ENCODE results near the gene MYBPC3.
"Not testable (repeated sequence)": the region's sequence is repeated elsewhere in the genome, so short reads cannot be mapped to it uniquely, and the experiment has no call there.

Gene MYBPC3

DNA sequence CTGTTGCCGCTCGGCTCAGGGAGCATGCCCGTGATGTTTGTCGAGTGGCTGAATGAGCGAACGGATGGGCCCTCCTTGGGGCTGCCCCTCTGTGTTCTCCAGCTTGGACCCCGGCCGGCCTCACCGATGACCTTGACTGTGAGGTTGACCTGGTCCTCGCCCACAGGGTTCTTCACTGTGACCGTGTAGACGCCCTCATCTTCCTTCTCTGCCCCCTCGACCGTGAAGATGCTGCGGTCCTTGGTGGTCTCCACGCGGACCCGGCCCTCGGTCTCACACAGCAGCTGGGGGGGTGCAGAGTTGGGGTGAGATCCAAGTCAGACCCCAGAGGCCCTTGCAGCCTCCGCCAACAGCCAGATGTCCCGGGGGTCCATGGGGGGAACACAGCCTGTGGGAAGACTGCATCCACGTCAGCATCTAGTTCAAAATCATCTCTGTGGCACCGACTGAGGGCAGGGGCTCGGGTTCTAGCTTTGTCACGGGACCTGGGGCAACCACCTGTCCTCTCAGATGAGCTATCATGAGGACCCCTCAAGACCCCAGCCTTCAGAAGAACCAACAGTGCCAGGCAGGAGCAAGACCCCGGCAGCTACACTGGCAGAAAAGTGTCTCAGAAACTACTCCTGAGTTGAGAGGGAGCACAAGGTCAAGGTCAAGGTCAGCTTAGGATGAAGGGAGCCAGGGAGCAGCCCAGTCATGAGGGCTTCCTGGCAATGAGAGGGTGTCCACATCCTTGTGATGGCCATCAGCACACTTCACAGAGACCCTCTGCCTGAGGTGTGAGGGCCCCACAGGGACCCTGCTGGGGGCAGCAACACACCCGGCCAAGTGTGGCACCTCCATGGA lies 13.9 kb downstream of the MYBPC3 start:
- DNase-seq (ENCODE audit: low spot score), result no peak

DNA sequence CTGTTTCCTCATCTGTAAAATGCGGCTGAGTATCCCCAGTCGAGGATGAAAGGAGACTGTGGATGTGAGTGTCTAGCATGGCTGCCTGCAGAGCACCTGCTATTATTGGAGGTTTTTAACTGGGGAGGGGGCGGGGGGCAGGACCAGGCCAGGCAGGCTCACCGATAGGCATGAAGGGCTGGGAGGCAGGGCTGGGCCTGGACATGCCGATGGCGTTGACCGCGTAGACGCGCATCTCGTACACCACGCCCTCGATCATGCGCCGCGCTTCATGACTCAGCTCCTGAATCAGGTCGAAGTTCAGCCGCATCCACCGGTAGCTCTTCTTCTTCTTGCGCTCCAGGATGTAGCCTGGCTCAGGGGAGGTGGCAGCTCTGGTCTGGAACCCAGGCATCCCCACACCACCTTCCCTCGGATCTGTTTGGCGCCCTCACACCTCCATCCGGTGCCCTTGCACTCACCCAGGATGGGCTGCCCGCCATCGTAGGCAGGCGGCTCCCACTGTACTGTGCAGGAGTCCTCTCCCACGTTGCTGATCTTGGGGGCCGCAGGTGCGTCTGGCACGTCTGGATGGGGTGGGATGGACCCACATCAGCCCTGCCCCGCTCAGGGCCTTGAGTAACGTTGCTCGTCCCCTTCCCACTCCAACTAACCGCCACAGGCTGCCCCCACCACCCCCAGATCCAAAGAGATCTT lies 15.1 kb downstream of the MYBPC3 start:
- DNase-seq (ENCODE audit: low spot score), result no peak

DNA sequence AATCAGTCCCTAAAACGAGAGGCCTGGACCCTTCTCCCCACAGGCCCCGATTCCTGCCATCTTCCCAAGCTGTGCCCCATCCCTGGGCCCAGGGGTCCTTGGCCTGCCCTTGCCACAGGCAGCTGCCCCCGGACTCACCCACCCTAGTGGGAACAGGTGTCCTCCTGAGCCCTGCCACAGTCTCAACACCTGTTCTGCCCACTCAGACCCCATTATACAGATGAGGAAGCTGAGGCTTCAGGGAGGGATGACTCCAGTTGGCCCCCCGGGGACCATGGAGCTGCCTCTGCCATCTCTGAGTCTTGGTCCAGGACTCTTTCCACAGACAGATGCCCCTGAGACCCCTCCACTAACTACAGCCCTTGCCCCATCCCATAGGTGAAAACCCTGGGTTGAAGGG lies 15.9 kb downstream of the MYBPC3 start:
- DNase-seq (ENCODE audit: low spot score), result no peak

DNA sequence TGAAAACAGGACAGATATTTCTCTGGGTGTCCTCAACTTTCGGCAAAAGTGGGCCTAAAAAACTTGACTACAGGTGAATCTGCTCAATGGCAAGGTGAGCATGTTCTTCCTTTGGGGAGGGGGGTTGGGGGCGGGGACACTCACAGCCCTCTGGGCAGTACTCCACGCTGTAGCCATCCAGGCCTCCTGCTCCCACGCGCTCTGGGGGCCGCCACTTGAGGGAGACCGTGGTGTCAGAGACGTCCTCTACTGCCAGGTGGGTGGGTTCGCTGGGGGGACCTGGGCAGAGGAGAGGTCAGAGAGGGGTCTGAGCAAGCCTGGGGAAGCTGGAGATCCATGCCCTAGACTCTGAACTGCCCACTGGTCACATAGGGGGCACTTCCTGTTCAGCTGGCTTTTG lies 16.8 kb downstream of the MYBPC3 start:
- DNase-seq (ENCODE audit: low spot score), result no peak

DNA sequence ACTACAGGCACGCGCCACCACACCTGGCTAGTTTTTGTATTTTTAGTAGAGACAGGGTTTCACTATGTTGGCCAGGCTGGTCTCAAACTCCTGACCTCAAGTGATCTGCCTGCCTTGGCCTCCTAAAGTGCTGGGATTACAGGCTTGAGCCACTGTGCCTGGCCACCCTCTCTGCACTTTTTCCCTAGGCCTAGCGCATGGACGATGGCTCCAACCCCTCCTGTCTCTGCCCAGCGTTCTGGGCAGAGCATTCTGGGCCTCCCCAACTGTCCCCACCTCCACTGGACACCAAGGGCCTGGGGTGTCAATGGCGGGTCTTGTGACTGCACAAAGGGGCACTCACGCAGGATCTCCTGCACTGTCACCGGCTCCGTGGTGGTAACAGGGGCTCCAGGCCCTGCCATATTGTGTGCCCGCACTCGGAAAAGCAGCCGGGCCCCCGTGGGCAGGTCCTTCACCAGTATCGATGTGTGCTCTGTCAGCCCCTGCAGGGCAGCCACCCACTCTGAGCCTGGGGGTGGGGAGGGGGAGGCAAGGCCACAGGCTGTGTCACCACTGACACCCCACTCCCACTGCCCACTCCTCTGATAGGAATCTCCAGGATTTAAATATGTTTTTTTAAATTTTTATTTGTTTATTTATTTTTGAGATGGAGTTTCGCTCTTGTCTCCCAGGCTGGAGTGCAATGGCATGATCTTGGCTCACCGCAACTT lies 17.6 kb downstream of the MYBPC3 start:
- not testable (repeated sequence) for DNase-seq (ENCODE audit: low spot score)

DNA sequence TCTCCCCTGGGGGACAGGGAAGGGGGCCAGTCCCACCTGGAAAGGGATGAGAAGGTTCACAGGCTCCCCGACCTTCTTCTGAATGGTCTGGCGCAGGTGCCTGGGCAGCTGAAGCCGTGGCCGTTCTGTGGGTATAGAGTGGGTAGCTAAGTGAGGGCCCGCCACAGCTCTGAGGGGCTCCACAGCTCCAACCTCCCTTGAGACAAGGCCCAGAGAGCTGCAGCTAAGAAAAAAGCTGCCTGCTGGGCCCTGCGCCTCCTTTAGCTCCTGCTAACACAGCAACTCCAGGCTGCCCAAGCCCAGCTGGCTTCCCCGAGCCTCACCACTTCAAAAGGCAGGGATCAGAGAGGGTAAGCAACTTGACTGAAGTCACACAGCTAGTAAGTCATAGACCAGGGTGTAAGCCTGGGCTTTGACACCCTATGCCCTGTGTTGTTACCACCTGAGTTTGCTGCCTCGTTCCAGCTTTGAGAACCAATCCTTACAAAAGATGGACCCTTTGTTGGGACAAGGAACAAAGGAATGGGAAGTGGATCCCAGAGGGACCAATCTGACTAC lies 18.5 kb downstream of the MYBPC3 start:
- DNase-seq (ENCODE audit: low spot score), result no peak

DNA sequence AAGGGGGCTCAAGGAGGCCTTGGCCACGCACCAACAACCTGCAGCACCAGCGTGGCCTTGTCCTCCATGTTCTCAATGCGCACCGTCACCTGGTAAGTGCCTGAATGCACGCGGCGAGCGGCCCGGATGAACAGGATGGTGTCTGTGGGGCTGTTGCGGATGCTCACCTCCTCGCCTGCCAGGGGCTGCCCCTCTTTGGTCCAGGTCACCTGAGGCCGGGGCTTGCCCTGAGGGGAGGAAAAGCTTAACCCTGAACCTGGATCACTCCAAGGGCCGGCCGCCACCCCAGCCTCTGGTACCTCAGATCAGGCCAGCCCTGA lies 19.0 kb downstream of the MYBPC3 start:
- DNase-seq (ENCODE audit: low spot score), result no peak

DNA sequence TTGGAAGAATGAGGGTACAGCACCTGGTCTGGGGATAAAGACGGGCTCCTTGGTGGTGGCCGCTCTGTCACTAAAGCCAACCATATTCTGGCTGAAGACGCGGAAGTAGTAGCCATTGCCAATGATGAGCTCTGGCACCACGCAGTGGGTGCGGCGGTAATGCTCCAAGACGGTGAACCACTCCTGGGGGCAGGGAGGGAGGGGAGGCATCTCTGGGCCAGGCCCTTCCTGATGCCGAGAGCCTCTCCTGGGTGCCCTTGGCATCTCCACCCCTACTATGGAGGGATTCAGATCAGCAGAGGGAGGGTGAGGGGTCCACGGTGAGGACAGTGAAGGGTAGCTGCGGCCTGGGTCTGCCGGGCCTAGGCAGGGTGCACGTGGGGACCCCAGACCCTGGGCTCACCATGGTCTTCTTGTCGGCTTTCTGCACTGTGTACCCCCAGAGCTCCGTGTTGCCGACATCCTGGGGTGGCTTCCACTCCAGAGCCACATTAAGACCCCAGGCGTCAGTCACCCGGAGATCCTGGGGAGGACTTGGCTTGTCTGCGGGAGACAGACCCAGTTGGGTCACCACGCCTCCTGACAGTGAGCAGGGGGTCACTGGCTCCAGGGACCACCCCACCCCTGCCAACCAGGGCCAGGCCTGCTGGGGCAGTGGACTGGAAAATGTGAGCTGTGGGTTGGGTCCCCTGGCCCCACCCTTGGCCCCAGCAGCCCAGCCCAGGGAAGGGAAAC lies 19.5 kb downstream of the MYBPC3 start:
- no peak for DNase-seq (ENCODE audit: low spot score)

DNA sequence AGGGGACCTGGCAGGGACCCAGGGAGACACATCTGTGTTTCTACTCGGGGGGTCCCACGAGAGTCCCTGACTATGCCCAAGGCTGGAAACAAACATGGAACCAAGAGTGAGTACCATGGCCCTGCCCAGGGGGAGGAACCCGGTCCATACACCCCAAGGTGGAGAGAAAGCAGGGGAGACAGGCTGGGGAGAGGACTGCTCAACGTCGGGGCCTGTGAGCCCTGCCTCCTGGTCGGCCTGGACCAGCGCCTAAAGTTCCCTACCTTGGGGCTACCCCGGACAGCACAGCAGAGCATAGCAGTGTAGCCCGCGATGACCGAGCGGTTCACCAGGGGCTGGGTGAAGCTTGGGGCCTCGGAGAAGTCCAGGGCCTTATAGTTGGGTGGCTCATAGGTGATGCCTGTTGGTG lies 20.2 kb downstream of the MYBPC3 start:
- DNase-seq (ENCODE audit: low spot score), result no peak

DNA sequence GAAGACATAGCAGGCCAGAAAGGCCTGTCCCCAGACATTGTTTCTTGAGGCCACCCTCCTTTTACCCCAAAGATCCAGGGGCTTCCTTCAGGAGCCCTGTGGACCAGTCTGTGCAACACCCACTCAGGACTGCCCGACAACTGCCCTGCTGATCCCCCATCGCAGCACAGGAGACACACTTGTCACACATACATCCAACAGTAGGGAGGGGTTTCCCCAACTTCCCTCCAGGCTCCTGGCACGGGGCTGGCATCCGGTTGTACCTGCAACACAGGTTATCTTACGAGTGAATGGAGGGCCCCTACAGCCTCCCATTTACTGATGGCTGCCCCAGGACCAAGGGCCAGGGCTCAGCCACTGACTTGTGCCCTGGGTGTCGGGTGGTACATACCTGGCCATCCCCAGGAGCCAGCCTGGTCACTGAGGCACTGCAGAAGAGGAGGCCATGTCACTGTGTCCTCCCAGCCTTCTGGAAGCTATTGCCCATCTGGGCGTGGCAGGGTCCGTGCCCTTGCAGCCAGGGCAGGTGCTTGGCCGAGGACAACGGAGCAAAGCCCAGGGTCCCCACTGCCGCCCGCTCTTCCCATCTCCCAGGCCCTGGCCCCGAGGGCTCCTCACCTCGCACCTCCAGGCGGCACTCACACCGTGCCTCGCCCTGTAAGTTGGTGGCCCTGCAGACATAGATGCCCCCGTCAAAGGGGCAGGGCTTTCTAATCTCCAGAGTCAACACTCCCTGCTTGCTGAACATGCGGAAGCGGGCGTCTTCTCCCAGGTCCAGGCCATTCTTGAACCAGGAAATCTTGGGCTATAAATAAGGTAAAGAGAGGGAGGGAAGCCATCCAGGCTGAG lies 20.8 kb downstream of the MYBPC3 start:
- no peak for DNase-seq (ENCODE audit: low spot score)

DNA sequence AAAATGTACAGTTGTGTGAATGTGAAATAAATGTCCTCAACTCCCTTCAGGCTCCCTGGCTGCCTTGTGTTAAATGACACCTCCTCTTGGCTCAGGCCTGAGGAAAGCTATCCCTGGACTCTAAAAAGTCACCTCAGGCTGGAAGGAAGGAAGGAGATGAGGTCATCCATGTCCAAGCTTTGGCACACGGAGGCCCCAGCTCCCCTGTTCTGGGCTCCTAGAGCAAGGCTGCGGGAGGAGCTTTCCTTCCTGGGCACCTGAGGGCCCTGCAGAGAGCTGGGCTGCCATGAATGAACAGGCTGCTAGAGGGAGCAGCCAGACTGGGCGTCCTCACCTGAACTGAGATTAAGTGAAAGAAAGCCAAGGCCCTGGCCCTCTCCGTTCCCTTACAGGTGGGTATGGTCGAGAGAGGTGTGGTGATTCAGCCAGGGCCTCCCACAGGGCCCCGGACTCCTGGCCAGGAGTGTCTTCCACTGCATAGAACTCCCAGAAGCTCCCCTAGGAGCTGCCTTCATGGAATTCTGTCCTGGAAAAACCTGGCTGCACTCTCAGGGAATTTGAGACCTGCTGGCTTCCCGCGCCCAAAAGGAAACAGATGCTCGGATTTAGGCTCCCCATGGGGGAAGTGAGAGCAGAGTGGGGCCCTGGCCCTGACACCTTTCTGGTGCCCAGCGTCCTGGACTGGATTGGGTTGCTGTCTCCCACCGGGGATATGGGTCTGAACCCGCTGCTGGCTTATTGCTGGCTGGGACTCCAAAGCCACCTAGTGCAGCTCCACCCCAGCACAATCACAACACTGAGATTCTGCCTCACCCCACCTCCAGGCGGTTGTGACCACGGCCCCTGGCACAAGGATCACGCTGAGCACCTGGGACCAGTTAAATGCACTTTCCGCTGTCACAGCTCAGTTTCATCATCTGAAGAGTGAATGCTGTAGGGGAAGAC lies 22.2 kb downstream of the MYBPC3 start:
- DNase-seq (ENCODE audit: low spot score), result no peak

DNA sequence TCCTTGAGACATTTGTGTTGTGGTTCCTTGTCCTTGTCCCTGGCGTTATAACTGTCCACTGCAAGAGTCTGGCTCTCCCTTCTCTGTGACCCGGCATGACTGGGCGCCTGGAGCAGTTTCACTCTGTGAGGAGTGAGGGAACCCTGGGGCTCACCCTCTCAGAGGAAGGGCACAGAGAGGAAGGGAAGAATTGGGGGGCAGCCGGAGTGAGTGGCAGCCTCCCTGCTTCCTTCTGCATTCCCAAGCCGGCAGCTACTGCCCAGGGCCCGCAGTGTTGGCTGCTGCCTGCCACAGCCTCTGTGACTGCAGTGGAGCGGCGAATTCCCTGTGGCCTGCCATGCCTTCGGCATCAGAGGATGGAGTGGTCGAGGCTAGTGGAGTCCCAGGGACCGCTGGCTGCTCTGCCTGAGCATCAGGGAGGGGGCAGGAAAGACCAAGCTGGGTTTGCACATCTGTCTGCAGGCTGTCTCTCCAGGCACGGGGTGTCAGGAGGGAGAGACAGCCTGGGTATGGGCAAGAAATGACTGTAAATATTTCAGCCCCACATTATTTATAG lies 23.0 kb downstream of the MYBPC3 start:
- DNase-seq (ENCODE audit: low spot score), result no peak

DNA sequence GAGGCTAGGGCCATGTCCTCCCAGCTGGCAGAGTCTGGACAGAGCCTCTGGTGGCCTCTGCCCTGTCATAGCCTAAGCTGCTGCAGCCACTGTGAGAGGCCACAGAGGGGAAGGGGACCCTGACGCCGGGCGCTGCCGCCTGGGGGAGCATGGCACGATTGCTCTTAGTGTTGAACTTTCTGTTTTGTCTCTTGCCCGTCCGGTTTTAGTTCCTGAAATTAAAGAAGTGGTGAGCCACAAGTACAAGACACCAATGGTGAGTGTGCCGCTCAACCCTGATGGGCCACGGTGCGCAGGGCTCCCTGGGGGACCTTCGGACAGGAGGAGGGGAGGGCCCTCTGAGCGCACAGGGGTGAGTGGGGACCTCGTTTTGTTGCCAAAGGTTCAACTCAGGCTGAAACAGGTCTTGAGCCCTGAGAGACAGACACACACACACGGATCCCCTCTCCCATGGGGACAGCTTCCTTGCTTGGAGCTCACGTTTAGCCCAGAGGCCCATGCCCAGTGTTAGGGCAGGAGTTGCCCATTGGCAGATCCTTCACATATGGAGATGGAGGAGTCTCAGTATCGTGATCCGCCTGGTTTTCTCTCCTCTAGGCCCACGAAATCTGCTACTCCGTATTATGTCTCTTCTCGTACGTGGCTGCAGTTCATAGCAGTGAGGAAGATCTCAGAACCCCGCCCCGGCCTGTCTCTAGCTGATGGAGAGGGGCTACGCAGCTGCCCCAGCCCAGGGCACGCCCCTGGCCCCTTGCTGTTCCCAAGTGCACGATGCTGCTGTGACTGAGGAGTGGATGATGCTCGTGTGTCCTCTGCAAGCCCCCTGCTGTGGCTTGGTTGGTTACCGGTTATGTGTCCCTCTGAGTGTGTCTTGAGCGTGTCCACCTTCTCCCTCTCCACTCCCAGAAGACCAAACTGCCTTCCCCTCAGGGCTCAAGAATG lies 23.8 kb downstream of the MYBPC3 start:
- no peak for DNase-seq (ENCODE audit: low spot score)

DNA sequence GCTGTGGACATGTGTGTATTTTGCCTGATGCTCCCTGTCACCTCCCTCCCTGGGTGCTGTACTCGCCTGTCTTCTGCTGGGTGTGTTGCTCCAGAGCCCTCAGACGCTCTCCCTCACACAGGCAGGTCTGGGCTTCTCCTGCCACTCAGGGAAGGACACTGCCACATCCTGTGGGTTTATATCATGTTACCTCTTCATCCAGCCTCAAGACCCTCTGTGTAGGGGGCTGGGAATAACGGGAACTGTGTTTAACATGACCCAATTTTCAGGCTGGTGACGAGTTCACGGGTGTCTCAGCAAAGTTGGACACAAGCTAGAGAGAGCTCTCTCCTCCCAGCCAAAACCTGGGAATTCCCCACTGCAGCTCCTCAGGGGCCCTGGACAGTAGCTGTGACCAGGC lies 24.6 kb downstream of the MYBPC3 start:
- no peak for DNase-seq (ENCODE audit: low spot score)

DNA sequence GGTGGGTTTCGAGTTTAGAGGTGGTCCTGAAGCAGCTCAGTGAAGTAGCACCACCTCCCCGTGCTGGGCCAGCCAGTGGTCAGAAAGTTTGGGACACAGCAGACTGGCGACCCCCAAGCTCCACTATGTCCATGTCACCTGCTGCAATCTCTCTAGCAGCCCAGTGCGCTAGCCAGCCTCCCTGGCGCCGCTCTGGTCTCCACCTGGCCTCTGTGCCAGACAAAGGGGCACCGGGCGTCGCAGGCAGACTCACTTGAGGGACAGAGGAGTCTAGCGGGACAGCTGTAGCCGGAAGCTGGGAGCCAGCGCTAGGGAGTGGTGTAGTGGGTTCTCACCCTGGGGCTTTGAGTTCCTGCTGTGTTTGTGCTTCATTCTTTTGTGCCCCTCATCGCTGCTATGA lies 25.5 kb downstream of the MYBPC3 start:
- DNase-seq (ENCODE audit: low spot score), result no peak

DNA sequence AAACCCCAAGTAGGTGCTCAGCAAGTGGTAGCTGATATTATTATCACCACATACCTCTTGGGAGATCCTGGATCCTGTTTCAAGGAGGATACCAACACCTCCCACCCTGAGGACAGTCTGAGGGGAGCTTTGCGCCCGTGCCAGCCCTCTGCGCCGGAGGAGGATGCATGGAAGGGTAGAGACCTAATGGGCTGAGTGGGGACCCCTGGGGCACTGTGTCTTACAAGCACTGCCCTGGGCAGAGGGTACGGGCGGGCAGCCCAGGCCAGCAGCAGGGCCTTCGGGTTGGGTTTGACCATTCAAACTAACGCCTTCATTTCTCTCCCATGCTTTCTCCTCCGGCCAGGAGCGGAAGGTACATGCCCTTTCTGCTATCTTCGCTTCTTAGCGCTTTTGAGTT lies 26.3 kb downstream of the MYBPC3 start:
- no peak for DNase-seq (ENCODE audit: low spot score)

DNA sequence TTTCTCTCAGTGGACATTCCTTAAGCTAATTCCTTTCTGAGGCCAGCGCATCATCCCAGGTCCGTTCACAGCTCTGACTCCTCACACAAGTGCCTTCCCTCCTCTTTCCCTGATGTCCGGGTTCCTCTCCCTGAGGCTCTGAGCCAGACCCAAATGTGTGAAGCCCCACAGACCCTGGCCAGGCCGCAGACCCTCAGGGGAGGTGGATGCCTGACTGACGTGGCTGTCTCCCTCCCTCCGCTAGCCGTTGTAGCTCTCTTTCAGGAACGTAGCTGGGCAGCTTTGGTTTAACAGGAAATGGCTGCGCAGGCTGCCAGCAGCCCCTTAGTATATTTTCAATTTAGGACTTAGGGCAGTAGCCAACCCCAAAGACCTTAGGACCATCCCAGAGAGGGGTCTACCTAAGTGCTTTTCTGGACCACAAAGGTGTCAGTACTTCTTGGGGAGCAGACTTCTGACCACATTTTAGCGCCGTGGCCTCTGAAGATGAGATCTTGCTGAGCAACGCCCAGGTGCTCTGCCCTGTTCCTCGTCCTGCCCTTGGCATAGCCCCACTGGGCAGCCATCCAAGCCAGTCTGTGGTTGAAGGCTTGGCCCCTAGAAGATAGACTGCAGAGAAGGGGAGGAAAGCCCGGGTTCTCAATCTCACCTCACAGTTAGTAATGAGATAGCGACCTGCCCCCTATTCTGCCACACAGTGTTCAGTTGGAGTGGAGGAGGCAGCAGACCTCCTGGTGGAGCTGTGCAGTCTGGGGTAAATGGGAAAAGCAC lies 27.0 kb downstream of the MYBPC3 start:
- DNase-seq (ENCODE audit: low spot score), result no peak

DNA sequence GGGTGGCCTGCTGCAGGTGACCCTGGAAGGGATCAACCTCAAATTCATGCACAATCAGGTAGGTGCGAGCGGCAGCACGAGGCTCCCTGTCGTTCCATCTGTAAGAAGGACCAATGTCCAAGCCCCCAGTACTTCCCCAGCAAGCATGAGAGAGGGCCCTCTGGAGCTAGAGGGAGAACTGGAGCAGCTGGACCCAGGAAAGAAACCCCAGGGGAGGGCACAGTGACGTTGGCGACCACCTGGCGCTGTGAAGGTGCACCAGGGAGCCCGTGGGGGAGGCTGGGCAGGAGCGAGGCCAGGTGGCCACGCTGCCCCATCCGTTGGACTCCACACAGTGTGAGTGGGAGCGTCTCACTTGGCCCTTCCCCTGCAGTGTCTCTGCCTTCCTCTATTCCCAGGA lies 28.0 kb downstream of the MYBPC3 start:
- no peak for DNase-seq (ENCODE audit: low spot score)
